Measurements from ENCODE around the gene YAE1. TPM values are rescaled to one million over a fixed set of nuclear protein-coding genes. Genes with fewer than 3 reads are reported as not detected.

Gene YAE1
- total and polyA plus RNA-seq, 2 donors, result 19.8 to 34.2 TPM

DNA sequence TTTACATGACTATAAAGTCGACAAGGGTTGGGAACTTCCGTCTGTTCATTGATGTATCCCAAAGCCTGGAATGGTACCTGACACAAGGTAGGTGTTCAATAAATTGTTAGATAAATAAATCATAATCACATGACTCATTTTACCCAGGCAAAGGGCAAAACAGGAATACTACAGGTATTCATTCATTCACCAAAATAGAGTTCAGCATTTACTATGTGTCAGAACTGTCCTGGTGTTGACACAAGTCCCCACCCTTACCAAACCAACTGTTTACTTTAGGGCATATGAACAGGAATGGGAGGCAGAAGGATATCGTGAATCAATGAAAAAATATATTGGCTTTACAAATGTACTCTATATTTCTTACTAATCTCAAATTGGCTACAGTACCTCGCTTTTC lies 666 bp upstream of the YAE1 start:
- Histone ChIP-seq H3K4me1 (ENCODE audit: control insufficient read depth in 2 of 2, insufficient read depth in 2 of 2, low read length in 2 of 2) (peaks cover 5 to 8% of the 10 kb centered on the region in 2 donors), H3K27ac (ENCODE audit: low read depth in 1 of 2, low read length in 1 of 2) (peak overlapping the region in 1 of 2 donors; percentile 69), H3K27me3 (ENCODE audit: control insufficient read depth in 2 of 2, insufficient read depth in 1 of 2, low read length in 1 of 2) (no peaks in the 10 kb centered on the region), H3K36me3 (ENCODE audit: control insufficient read depth in 2 of 2, insufficient read depth in 2 of 2, low read length in 1 of 2) (peaks cover 4 to 5% of the 10 kb centered on the region in 2 donors), H3K4me3 (ENCODE audit: low read length in 2 of 2) (peak overlapping the region; percentile 85 to 94), H3K9me3 (ENCODE audit: control insufficient read depth in 2 of 2, insufficient read depth in 1 of 2, low read length in 1 of 2) (no peaks in the 10 kb centered on the region)
- 53% methylated on average over 4 of the region's 4 CpGs for WGBS
- DNase-seq (ENCODE audit: low read depth in 6 of 9, low spot score in 9 of 9), result peak in 1 of 9 donors; percentile 6

- Histone ChIP-seq H3K4me3 (ENCODE audit: low read length in 2 of 2) (peak overlapping the region; percentile 85 to 94), H3K27me3 (ENCODE audit: control insufficient read depth in 2 of 2, insufficient read depth in 1 of 2, low read length in 1 of 2) (no peaks in the 10 kb centered on the region), H3K9me3 (ENCODE audit: control insufficient read depth in 2 of 2, insufficient read depth in 1 of 2, low read length in 1 of 2) (no peaks in the 10 kb centered on the region), H3K27ac (ENCODE audit: low read depth in 1 of 2, low read length in 1 of 2) (no peak overlapping the region), H3K4me1 (ENCODE audit: control insufficient read depth in 2 of 2, insufficient read depth in 2 of 2, low read length in 2 of 2) (peaks cover 5 to 8% of the 10 kb centered on the region in 2 donors), H3K36me3 (ENCODE audit: control insufficient read depth in 2 of 2, insufficient read depth in 2 of 2, low read length in 1 of 2) (peaks cover 5 to 11% of the 10 kb centered on the region in 2 donors)
- no peak for DNase-seq (ENCODE audit: low read depth in 6 of 9, low spot score in 9 of 9)
- 86% methylated on average over 2 of the region's 2 CpGs for WGBS
Measured at GRCh38 chr7:39567294-39567693, 1.1 kb downstream of the YAE1 start.

- peaks cover 4 to 32% of the 10 kb centered on the region in 2 donors for H3K36me3 ChIP-seq (ENCODE audit: control insufficient read depth in 2 of 2, insufficient read depth in 2 of 2, low read length in 1 of 2)
- WGBS, result 100% methylated on average over 2 of the region's 2 CpGs
Measured at GRCh38 chr7:39574673-39575349, 8.6 kb downstream of the YAE1 start.

GRCh38 chr7:39577229-39577874 lies 11.1 kb downstream of the YAE1 start:
- Histone ChIP-seq H3K36me3 (ENCODE audit: control insufficient read depth in 2 of 2, insufficient read depth in 2 of 2, low read length in 1 of 2) (peaks cover 0 to 20% of the 10 kb centered on the region in 2 donors), H3K4me3 (ENCODE audit: low read length in 2 of 2) (no peak overlapping the region)
- 96% methylated on average over 27 of the region's 27 CpGs for WGBS

More at GRCh38 chr7:39574673-39575349, 8.6 kb downstream of the YAE1 start:
- H3K4me1 ChIP-seq (ENCODE audit: control insufficient read depth in 2 of 2, insufficient read depth in 2 of 2, low read length in 2 of 2), result no peaks in the 10 kb centered on the region
- no peak overlapping the region for H3K27ac ChIP-seq (ENCODE audit: low read depth in 1 of 2, low read length in 1 of 2)
- no peaks in the 10 kb centered on the region for H3K9me3 ChIP-seq (ENCODE audit: control insufficient read depth in 2 of 2, insufficient read depth in 1 of 2, low read length in 1 of 2)
- no peak overlapping the region for H3K4me3 ChIP-seq (ENCODE audit: low read length in 2 of 2)
- no peak for DNase-seq (ENCODE audit: low read depth in 6 of 9, low spot score in 9 of 9)
- no peaks in the 10 kb centered on the region for H3K27me3 ChIP-seq (ENCODE audit: control insufficient read depth in 2 of 2, insufficient read depth in 1 of 2, low read length in 1 of 2)

DNA sequence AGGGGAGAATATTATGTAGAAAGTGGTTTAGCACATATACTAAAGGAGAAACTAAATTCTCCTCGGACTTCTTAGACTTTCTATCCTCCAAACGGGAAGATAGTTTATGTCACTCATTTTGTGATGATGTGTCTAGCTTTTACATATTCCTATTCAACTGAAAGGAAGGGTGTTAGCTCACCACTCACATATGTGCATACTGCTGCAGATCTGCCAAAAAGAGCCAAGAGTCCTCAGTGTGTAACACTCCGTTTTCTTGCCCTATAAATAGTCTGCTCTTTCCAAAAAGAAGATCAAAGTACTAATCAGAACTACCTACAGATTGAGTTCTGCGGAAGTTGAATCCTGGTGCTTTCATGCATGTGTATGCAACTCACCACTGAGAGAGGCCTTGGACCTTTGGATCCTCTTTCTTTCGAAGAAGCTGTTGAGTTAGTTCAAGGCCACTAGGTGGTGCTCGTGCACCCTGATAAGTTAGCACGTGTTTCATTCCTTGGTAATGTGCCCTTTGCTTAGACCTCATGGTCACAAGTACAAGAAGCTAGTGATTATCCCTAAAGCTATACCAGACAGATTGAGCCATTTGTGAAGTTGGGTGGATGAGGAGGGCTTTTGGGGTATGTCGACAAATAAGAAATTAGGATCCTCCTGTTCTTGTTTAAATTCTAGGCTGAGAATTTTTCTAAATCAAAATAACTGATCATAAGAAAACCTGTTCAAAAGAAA lies 14.1 kb downstream of the YAE1 start:
- peak; percentile 47 to 93 (median 87) for DNase-seq (ENCODE audit: low read depth in 6 of 9, low spot score in 9 of 9)
- no peaks in the 10 kb centered on the region for H3K9me3 ChIP-seq (ENCODE audit: control insufficient read depth in 2 of 2, insufficient read depth in 1 of 2, low read length in 1 of 2)
- H3K4me1 ChIP-seq (ENCODE audit: control insufficient read depth in 2 of 2, insufficient read depth in 2 of 2, low read length in 2 of 2), result no peaks in the 10 kb centered on the region
- peaks cover 0 to 13% of the 10 kb centered on the region in 2 donors for H3K36me3 ChIP-seq (ENCODE audit: control insufficient read depth in 2 of 2, insufficient read depth in 2 of 2, low read length in 1 of 2)
- H3K4me3 ChIP-seq (ENCODE audit: low read length in 2 of 2), result no peak overlapping the region
- H3K27ac ChIP-seq (ENCODE audit: low read depth in 1 of 2, low read length in 1 of 2), result no peak overlapping the region
- no peaks in the 10 kb centered on the region for H3K27me3 ChIP-seq (ENCODE audit: control insufficient read depth in 2 of 2, insufficient read depth in 1 of 2, low read length in 1 of 2)
- WGBS, result 37% methylated on average over 8 of the region's 8 CpGs

More at GRCh38 chr7:39577229-39577874, 11.1 kb downstream of the YAE1 start:
- no peak overlapping the region for H3K27ac ChIP-seq (ENCODE audit: low read depth in 1 of 2, low read length in 1 of 2)
- H3K27me3 ChIP-seq (ENCODE audit: control insufficient read depth in 2 of 2, insufficient read depth in 1 of 2, low read length in 1 of 2), result no peaks in the 10 kb centered on the region
- no peaks in the 10 kb centered on the region for H3K9me3 ChIP-seq (ENCODE audit: control insufficient read depth in 2 of 2, insufficient read depth in 1 of 2, low read length in 1 of 2)
- DNase-seq (ENCODE audit: low read depth in 6 of 9, low spot score in 9 of 9), result no peak
- no peaks in the 10 kb centered on the region for H3K4me1 ChIP-seq (ENCODE audit: control insufficient read depth in 2 of 2, insufficient read depth in 2 of 2, low read length in 2 of 2)

GRCh38 chr7:39582536-39582935 lies 16.3 kb downstream of the YAE1 start:
- Histone ChIP-seq H3K4me1 (ENCODE audit: control insufficient read depth in 2 of 2, insufficient read depth in 2 of 2, low read length in 2 of 2) (no peaks in the 10 kb centered on the region), H3K27me3 (ENCODE audit: control insufficient read depth in 2 of 2, insufficient read depth in 1 of 2, low read length in 1 of 2) (no peaks in the 10 kb centered on the region), H3K36me3 (ENCODE audit: control insufficient read depth in 2 of 2, insufficient read depth in 2 of 2, low read length in 1 of 2) (peaks cover 0 to 4% of the 10 kb centered on the region in 2 donors), H3K4me3 (ENCODE audit: low read length in 2 of 2) (no peak overlapping the region), H3K9me3 (ENCODE audit: control insufficient read depth in 2 of 2, insufficient read depth in 1 of 2, low read length in 1 of 2) (no peaks in the 10 kb centered on the region), H3K27ac (ENCODE audit: low read depth in 1 of 2, low read length in 1 of 2) (no peak overlapping the region)
- 97% methylated on average over 2 of the region's 2 CpGs for WGBS
- DNase-seq (ENCODE audit: low read depth in 6 of 9, low spot score in 9 of 9), result no peak

DNA sequence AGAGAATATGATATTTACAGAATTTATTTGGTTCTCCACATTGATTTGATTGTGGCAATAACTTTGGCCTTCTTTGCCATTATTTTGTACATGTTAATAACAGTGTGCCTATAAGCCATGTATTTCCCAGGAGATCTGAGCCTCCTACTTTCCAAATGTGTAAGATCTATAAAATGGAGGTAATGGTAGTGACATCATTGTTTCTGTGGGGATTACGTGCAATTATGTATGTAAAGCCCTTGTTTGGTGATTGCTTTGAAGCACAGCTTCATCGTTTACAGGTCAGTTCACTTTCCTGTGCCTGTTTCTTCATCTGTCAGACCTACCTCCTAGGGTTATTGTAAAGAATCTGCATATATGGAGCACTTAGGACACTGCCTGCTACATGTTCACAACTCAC lies 17.3 kb downstream of the YAE1 start:
- DNase-seq (ENCODE audit: low read depth in 6 of 9, low spot score in 9 of 9), result no peak
- Histone ChIP-seq H3K4me3 (ENCODE audit: low read length in 2 of 2) (no peak overlapping the region), H3K4me1 (ENCODE audit: control insufficient read depth in 2 of 2, insufficient read depth in 2 of 2, low read length in 2 of 2) (no peaks in the 10 kb centered on the region), H3K27ac (ENCODE audit: low read depth in 1 of 2, low read length in 1 of 2) (no peak overlapping the region), H3K27me3 (ENCODE audit: control insufficient read depth in 2 of 2, insufficient read depth in 1 of 2, low read length in 1 of 2) (no peaks in the 10 kb centered on the region), H3K9me3 (ENCODE audit: control insufficient read depth in 2 of 2, insufficient read depth in 1 of 2, low read length in 1 of 2) (no peaks in the 10 kb centered on the region), H3K36me3 (ENCODE audit: control insufficient read depth in 2 of 2, insufficient read depth in 2 of 2, low read length in 1 of 2) (peaks cover 0 to 4% of the 10 kb centered on the region in 2 donors)
- 95% methylated on average over 2 of the region's 2 CpGs for WGBS

GRCh38 chr7:39587393-39587792 lies 21.2 kb downstream of the YAE1 start:
- H3K27me3 ChIP-seq (ENCODE audit: control insufficient read depth in 2 of 2, insufficient read depth in 1 of 2, low read length in 1 of 2), result no peaks in the 10 kb centered on the region
- DNase-seq (ENCODE audit: low read depth in 6 of 9, low spot score in 9 of 9), result no peak

GRCh38 chr7:39588416-39588815 lies 22.2 kb downstream of the YAE1 start:
- Histone ChIP-seq H3K36me3 (ENCODE audit: control insufficient read depth in 2 of 2, insufficient read depth in 2 of 2, low read length in 1 of 2) (no peaks in the 10 kb centered on the region), H3K4me1 (ENCODE audit: control insufficient read depth in 2 of 2, insufficient read depth in 2 of 2, low read length in 2 of 2) (peaks cover 0 to 6% of the 10 kb centered on the region in 2 donors), H3K27ac (ENCODE audit: low read depth in 1 of 2, low read length in 1 of 2) (no peak overlapping the region), H3K27me3 (ENCODE audit: control insufficient read depth in 2 of 2, insufficient read depth in 1 of 2, low read length in 1 of 2) (no peaks in the 10 kb centered on the region), H3K9me3 (ENCODE audit: control insufficient read depth in 2 of 2, insufficient read depth in 1 of 2, low read length in 1 of 2) (peaks cover 0 to under 1% of the 10 kb centered on the region in 2 donors), H3K4me3 (ENCODE audit: low read length in 2 of 2) (no peak overlapping the region)
- DNase-seq (ENCODE audit: low read depth in 6 of 9, low spot score in 9 of 9), result no peak
- 86% methylated on average over 5 of the region's 5 CpGs for WGBS

More at GRCh38 chr7:39587393-39587792, 21.2 kb downstream of the YAE1 start:
- H3K9me3 ChIP-seq (ENCODE audit: control insufficient read depth in 2 of 2, insufficient read depth in 1 of 2, low read length in 1 of 2), result no peaks in the 10 kb centered on the region
- no peaks in the 10 kb centered on the region for H3K36me3 ChIP-seq (ENCODE audit: control insufficient read depth in 2 of 2, insufficient read depth in 2 of 2, low read length in 1 of 2)
- peaks cover 0 to 6% of the 10 kb centered on the region in 2 donors for H3K4me1 ChIP-seq (ENCODE audit: control insufficient read depth in 2 of 2, insufficient read depth in 2 of 2, low read length in 2 of 2)
- H3K4me3 ChIP-seq (ENCODE audit: low read length in 2 of 2), result no peak overlapping the region
- H3K27ac ChIP-seq (ENCODE audit: low read depth in 1 of 2, low read length in 1 of 2), result no peak overlapping the region
